NCI-H345 treated with DMSO at 0.1 percent for 48 hours (cell line): Measurements from ENCODE around the gene UIMC1.

Source experiments
- DNase-seq: peaks from one replicate; lab custom pipeline; 2025; ENCODE audit not compliant: unreplicated experiment; lab: John Stamatoyannopoulos, UW

The UIMC1 gene

GRCh38 chr5:176904276-176904675 is 102.3 kb downstream of the UIMC1 start:
- DNase-seq = no peak

DNA sequence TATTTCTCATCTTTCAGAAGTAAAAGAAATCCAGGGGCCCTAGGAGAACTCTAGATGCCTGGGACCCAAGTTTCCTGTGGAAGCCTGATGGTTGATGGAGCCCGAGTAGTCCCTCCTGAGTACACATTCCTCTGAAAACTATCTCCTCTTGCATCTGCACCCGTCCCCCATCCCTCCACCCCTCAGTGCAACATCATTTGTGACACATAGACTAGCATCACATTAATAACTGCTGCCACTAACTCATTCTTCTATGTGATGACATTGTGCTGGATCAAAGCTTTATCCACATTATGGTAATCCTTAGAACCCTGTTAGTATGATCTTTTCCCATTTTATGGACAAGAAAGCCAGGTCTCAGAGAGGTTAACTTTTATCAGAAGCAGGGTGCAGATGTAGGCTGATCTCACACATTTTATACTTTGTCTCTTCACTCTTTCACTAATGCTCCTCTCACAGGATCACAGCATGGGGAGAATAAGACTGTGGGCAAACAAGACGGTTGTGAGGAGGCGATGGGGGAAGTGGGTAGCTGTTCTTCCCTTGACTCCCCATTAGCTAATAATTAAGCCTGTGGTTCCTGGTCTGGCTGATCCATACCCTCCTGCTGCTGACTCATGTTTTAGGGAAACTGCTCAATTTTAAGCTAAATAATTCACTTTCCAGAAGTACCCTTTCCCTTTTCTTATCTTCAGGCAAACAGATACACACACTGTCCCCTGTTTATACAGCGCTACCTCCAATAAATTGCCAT is 103.5 kb downstream of the UIMC1 start:
- DNase-seq = no peak

GRCh38 chr5:176902102-176902814 is 104.3 kb downstream of the UIMC1 start:
- DNase-seq = no peak

DNA sequence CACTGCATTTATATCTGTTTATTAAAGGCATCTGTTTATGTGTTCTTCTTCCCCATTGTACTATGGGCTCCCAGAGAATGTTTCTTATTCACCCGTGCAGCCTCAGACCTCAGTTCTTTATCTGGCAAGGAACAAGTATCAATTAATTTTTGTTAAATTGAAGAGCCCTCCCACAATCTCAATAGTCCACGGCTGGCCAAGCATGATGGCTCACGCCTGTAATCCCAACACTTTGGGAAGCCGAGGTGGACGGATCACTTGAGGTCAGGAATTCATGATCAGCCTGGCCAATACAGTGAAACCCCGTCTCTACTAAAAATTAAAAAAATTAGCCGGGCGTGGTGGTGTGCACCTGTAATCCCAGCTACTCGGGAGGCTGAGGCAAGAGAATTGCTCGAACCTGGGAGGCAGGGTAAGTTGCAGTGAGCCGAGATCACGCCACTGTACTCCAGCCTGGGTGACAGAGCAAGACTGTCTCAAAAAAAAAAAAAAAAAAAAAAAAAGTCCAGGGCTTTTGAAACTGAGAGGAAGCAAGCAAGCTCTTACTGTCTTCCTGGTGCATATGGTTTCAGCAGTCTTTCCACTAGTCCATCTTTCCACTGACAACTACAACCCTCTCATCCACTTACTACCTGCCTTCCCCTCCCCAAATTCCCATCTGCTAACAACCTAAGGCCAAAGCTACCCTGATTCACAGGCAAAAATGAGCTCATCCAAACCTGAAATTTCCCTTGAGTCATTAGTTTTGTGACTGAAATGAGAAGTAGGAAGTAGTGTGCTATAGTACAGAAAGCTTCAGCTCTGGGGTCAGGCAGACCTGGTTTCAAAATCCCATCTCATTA is 105.1 kb downstream of the UIMC1 start:
- no peak for DNase-seq

GRCh38 chr5:176900780-176901204 is 105.8 kb downstream of the UIMC1 start:
- DNase-seq = no peak

GRCh38 chr5:176899946-176900779 is 106.4 kb downstream of the UIMC1 start:
- DNase-seq = no peak

DNA sequence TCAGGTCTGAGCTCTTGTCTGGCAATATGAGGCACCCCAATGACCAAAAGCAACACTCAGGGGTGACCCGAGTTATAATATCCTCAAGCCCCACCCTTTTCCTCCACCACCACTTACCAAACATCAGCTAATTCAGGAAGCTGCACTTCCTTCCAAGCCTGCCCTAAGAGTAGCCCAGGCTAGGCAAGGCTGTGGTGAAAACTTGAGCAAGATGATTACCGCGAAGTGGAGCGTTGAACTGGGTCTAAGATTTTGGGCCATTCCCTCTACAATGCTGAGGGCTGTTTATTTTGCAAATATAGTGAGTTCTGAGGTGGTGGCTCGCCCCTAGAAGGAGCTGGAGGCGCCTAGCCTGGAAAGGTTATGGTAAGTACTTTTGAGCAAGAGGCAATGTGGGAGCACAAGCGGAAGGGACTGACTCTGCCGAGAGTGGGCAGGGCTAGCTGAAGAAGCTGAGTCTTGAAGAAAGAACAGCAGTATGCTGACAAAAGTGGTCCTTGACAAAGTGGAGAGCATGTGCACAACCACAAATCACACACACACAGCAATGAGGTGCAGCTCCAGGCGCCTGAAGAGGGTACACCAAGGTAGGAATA is 107.2 kb downstream of the UIMC1 start, which contains the start of gene HK3:
TSS of gene HK3 (minus strand) at position 51 of the 596 bp plus-strand sequence. CDS start 3,187 bp downstream, outside the sequence.
- DNase-seq = no peak

- no peak for DNase-seq
Measured at GRCh38 chr5:176897263-176897662, 109.3 kb downstream of the UIMC1 start.

- DNase-seq = no peak
Measured at GRCh38 chr5:176895831-176896230, 110.7 kb downstream of the UIMC1 start.

DNA sequence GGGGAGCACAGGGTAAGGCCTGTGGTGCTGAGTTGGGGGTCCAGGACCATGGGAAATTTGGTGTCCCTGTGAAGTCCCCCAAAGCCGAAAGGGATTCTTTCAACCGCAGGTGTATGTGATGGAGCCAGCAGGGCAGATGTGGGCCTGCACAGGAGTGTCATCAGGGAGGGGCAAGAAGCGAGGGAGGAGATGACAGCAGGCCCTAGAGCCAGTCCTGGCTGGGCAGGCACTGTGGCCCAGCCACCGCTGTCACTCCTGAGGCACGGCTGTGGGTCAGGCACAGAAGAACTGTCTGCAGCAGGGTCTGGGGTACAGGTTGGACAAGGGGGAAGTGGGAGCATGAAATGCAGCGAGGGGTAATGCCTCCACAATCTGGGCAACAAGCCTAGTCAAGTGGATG is 112.3 kb downstream of the UIMC1 start:
- DNase-seq = no peak

DNA sequence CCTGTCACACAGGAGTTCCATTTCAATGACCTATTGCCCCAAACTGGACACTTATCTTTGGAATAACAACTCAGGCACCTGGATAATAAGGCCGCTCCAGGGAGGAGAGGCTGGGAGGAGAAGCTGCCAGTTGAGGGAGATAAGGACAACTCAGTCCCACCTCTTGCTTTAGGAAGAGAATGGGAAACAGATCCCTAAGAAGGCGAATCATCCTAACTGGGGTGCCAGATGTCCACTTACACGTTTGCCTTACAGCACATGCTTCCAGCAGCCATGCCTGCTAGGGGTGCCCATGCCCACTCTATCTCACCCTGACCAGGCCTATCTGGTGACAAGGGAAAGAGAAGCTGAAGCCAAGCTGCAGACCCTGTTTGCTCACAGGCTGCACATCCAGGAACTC is 113.9 kb downstream of the UIMC1 start:
- no peak for DNase-seq

GRCh38 chr5:176891331-176891958 is 115.1 kb downstream of the UIMC1 start:
- no peak for DNase-seq

- no peak for DNase-seq
Measured at GRCh38 chr5:176890455-176891330, 115.9 kb downstream of the UIMC1 start.

- DNase-seq = no peak
Measured at GRCh38 chr5:176889321-176890280, 117.0 kb downstream of the UIMC1 start.

GRCh38 chr5:176888865-176889165 is 117.8 kb downstream of the UIMC1 start:
- no peak for DNase-seq

- DNase-seq = no peak
Measured at GRCh38 chr5:176888016-176888864, 118.3 kb downstream of the UIMC1 start.
